Measurements from ENCODE around the gene NLGN4Y.

DNA sequence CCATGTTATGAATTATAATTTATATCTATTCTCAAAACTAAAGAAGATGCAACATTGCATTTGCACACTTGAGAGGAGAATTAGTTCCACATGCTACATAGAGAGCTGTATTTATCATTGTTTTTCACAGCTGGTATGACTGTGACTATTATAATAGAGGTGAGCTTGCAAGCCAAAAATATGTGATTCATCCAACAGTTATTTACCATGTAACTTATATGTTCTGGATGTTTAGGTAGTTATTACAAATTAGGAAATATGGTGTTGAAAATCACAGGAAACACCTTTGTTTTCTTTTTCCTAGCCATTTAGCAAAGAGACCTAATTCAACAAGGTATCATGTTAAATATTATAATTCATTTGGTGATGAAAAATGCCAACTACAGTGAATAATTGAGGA, 183.8 kb downstream of the NLGN4Y start:
- TF ChIP-seq, protein P1, sequence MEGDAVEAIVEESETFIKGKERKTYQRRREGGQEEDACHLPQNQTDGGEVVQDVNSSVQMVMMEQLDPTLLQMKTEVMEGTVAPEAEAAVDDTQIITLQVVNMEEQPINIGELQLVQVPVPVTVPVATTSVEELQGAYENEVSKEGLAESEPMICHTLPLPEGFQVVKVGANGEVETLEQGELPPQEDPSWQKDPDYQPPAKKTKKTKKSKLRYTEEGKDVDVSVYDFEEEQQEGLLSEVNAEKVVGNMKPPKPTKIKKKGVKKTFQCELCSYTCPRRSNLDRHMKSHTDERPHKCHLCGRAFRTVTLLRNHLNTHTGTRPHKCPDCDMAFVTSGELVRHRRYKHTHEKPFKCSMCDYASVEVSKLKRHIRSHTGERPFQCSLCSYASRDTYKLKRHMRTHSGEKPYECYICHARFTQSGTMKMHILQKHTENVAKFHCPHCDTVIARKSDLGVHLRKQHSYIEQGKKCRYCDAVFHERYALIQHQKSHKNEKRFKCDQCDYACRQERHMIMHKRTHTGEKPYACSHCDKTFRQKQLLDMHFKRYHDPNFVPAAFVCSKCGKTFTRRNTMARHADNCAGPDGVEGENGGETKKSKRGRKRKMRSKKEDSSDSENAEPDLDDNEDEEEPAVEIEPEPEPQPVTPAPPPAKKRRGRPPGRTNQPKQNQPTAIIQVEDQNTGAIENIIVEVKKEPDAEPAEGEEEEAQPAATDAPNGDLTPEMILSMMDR (IDR thresholded peaks at IDR 0.05; ENCODE audit: low read depth, low read length, missing input control) = no peak
- TF ChIP-seq, protein P2, sequence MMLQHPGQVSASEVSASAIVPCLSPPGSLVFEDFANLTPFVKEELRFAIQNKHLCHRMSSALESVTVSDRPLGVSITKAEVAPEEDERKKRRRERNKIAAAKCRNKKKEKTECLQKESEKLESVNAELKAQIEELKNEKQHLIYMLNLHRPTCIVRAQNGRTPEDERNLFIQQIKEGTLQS (IDR thresholded peaks at IDR 0.05) = no peak
- TF ChIP-seq, protein P3, sequence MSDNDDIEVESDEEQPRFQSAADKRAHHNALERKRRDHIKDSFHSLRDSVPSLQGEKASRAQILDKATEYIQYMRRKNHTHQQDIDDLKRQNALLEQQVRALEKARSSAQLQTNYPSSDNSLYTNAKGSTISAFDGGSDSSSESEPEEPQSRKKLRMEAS (IDR thresholded peaks at IDR 0.05) = no peak
- TF ChIP-seq, protein P4, sequence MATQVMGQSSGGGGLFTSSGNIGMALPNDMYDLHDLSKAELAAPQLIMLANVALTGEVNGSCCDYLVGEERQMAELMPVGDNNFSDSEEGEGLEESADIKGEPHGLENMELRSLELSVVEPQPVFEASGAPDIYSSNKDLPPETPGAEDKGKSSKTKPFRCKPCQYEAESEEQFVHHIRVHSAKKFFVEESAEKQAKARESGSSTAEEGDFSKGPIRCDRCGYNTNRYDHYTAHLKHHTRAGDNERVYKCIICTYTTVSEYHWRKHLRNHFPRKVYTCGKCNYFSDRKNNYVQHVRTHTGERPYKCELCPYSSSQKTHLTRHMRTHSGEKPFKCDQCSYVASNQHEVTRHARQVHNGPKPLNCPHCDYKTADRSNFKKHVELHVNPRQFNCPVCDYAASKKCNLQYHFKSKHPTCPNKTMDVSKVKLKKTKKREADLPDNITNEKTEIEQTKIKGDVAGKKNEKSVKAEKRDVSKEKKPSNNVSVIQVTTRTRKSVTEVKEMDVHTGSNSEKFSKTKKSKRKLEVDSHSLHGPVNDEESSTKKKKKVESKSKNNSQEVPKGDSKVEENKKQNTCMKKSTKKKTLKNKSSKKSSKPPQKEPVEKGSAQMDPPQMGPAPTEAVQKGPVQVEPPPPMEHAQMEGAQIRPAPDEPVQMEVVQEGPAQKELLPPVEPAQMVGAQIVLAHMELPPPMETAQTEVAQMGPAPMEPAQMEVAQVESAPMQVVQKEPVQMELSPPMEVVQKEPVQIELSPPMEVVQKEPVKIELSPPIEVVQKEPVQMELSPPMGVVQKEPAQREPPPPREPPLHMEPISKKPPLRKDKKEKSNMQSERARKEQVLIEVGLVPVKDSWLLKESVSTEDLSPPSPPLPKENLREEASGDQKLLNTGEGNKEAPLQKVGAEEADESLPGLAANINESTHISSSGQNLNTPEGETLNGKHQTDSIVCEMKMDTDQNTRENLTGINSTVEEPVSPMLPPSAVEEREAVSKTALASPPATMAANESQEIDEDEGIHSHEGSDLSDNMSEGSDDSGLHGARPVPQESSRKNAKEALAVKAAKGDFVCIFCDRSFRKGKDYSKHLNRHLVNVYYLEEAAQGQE (IDR thresholded peaks at IDR 0.05) = no peak
- no peak for TF ChIP-seq SP1 (IDR thresholded peaks at IDR 0.05)
- no peak for TF ChIP-seq RAD21 (IDR thresholded peaks at IDR 0.05)

Data from liver (tissue), 3 donors.